ENCODE data around the gene SEC16A.

SEC16A gene

GRCh38 chr9:136463578-136463977 is 19.3 kb downstream of the SEC16A start:
- DNase-seq (ENCODE audit: low spot score) = no peak

- no peak for DNase-seq (ENCODE audit: low spot score)
These were observed 20.2 kb downstream of the SEC16A start for GRCh38 chr9:136462664-136463063.

GRCh38 chr9:136460772-136461325 is 22.0 kb downstream of the SEC16A start:
- no peak for DNase-seq (ENCODE audit: low spot score)

GRCh38 chr9:136459425-136459824 is 23.4 kb downstream of the SEC16A start:
- DNase-seq (ENCODE audit: low spot score) = no peak

GRCh38 chr9:136457326-136457725 is 25.5 kb downstream of the SEC16A start:
- no peak for DNase-seq (ENCODE audit: low spot score)

GRCh38 chr9:136456258-136456657 is 26.6 kb downstream of the SEC16A start:
- no peak for DNase-seq (ENCODE audit: low spot score)

- DNase-seq (ENCODE audit: low spot score) = no peak
These were observed 27.5 kb downstream of the SEC16A start for GRCh38 chr9:136455043-136456002.

GRCh38 chr9:136454026-136454796 is 28.6 kb downstream of the SEC16A start:
- DNase-seq (ENCODE audit: low spot score) = no peak

- no peak for DNase-seq (ENCODE audit: low spot score)
These were observed 29.5 kb downstream of the SEC16A start for GRCh38 chr9:136453326-136453725.

- DNase-seq (ENCODE audit: low spot score) = no peak
These were observed 31.5 kb downstream of the SEC16A start for GRCh38 chr9:136451221-136451877.

GRCh38 chr9:136448655-136449054 is 34.2 kb downstream of the SEC16A start:
- DNase-seq (ENCODE audit: low spot score) = no peak

- DNase-seq (ENCODE audit: low spot score) = no peak
These were observed 35.6 kb downstream of the SEC16A start for GRCh38 chr9:136447173-136447778.

GRCh38 chr9:136445799-136446198 is 37.0 kb downstream of the SEC16A start:
- no peak for DNase-seq (ENCODE audit: low spot score)

- no peak for DNase-seq (ENCODE audit: low spot score)
These were observed 38.7 kb downstream of the SEC16A start for GRCh38 chr9:136444102-136444501.

- no peak for DNase-seq (ENCODE audit: low spot score)
These were observed 39.2 kb downstream of the SEC16A start for GRCh38 chr9:136443687-136444086.

GRCh38 chr9:136443087-136443486 is 39.8 kb downstream of the SEC16A start:
- DNase-seq (ENCODE audit: low spot score) = no peak

GRCh38 chr9:136442265-136442664 is 40.6 kb downstream of the SEC16A start:
- no peak for DNase-seq (ENCODE audit: low spot score)

- no peak for DNase-seq (ENCODE audit: low spot score)
These were observed 41.1 kb downstream of the SEC16A start for GRCh38 chr9:136441681-136442245.

- no peak for DNase-seq (ENCODE audit: low spot score)
These were observed 41.6 kb downstream of the SEC16A start for GRCh38 chr9:136441191-136441680.

GRCh38 chr9:136439481-136440408 is 43.1 kb downstream of the SEC16A start, which contains the start of gene INPP5E:
Gene INPP5E (minus strand): TSS chr9:136439845. CDS start chr9:136439419, 426 bp downstream.
- DNase-seq (ENCODE audit: low spot score) = peak; percentile 80

Measured in COLO829 (cell line).